Measurements from ENCODE around the gene DNER. TPM values are rescaled to one million over a fixed set of nuclear protein-coding genes. Genes with fewer than 3 reads are reported as not detected.

DNER gene
- total and polyA plus RNA-seq, 2 donors (not counting 3 experiments of a cell fraction or from before 2014, with no cell fraction given): 0.01 TPM; not detected in 1

GRCh38 chr2:229410264-229410663 lies 304.1 kb downstream of the DNER start:
- TF ChIP-seq POLR2A (IDR thresholded peaks at IDR 0.05; ENCODE audit: low read depth, low read length): no peak
- TF ChIP-seq FOS (IDR thresholded peaks at IDR 0.05; ENCODE audit: borderline replicate concordance, insufficient read depth, low read length): no peak
- no peak for TF ChIP-seq POLR2AphosphoS5 (IDR thresholded peaks at IDR 0.05; ENCODE audit: insufficient read depth, low read depth, low read length)
- no peak for TF ChIP-seq GATA2 (IDR thresholded peaks at IDR 0.05; ENCODE audit: insufficient read depth, insufficient read length, low read depth, low read length)
- TF ChIP-seq, protein P1, sequence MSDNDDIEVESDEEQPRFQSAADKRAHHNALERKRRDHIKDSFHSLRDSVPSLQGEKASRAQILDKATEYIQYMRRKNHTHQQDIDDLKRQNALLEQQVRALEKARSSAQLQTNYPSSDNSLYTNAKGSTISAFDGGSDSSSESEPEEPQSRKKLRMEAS (IDR thresholded peaks at IDR 0.05; ENCODE audit: insufficient read depth, insufficient read length): no peak
- no peak for TF ChIP-seq MYC (IDR thresholded peaks at IDR 0.05; ENCODE audit: low read depth, low read length)
- no peak for TF ChIP-seq EZH2 (IDR thresholded peaks at IDR 0.05; ENCODE audit: borderline replicate concordance, low read depth, low read length, severe bottlenecking)
- TF ChIP-seq, protein P2, sequence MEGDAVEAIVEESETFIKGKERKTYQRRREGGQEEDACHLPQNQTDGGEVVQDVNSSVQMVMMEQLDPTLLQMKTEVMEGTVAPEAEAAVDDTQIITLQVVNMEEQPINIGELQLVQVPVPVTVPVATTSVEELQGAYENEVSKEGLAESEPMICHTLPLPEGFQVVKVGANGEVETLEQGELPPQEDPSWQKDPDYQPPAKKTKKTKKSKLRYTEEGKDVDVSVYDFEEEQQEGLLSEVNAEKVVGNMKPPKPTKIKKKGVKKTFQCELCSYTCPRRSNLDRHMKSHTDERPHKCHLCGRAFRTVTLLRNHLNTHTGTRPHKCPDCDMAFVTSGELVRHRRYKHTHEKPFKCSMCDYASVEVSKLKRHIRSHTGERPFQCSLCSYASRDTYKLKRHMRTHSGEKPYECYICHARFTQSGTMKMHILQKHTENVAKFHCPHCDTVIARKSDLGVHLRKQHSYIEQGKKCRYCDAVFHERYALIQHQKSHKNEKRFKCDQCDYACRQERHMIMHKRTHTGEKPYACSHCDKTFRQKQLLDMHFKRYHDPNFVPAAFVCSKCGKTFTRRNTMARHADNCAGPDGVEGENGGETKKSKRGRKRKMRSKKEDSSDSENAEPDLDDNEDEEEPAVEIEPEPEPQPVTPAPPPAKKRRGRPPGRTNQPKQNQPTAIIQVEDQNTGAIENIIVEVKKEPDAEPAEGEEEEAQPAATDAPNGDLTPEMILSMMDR (IDR thresholded peaks at IDR 0.05; ENCODE audit: extremely low read depth in 1 of 2, insufficient read depth in 1 of 2, low read depth in 1 of 2, low read length in 2 of 2): no peak
- TF ChIP-seq JUN (IDR thresholded peaks at IDR 0.05; ENCODE audit: borderline replicate concordance, insufficient read depth, insufficient read length, low read depth): no peak
- H3K27ac ChIP-seq (ENCODE audit: insufficient read depth, low read depth, low read length): no peak overlapping the region
- H4K20me1 ChIP-seq (replicated peaks; ENCODE audit: control insufficient read depth, extremely low read depth, insufficient read depth, low read length): no peaks in the 10 kb centered on the region
- no peak overlapping the region for H2AFZ ChIP-seq (ENCODE audit: low read depth, low read length)
- no peak for FAIRE-seq
- no peak for DNase-seq (ENCODE audit: low read depth, low spot score)
- no peak overlapping the region for H3K4me2 ChIP-seq (ENCODE audit: insufficient read depth, low read length)
- no peaks in the 10 kb centered on the region for H3K9me3 ChIP-seq (replicated peaks; ENCODE audit: control insufficient read depth, insufficient read depth, low read length)
- no peak overlapping the region for H3K9ac ChIP-seq (replicated peaks; ENCODE audit: extremely low read depth, insufficient read depth, low read length)
- H3K36me3 ChIP-seq (ENCODE audit: control insufficient read depth in 2 of 2, extremely low read depth in 1 of 2, insufficient read depth in 2 of 2, low read length in 2 of 2): no peaks in the 10 kb centered on the region
- intact Hi-C loops (cut with micrococcal nuclease) (no loop called here), dilution Hi-C loops (cut with MboI; ENCODE audit: extremely low pct_ligation_motif_present, low sequenced_read_pairs) (no loop called here)
- H3K79me2 ChIP-seq (ENCODE audit: control insufficient read depth, insufficient read depth, low read length): no peaks in the 10 kb centered on the region
- POLR2A ChIA-PET: no interaction called here
- H3K9me1 ChIP-seq (replicated peaks; ENCODE audit: control insufficient read depth, extremely low read depth, insufficient read depth, low read length): no peaks in the 10 kb centered on the region
- CTCF ChIA-PET: interaction anchor here (1.0 kb wide), 1 partner anchor 21 kb away, joined by 3 read pairs; no protein-coding TSS in a partner anchor
- no peaks in the 10 kb centered on the region for H3K27me3 ChIP-seq (ENCODE audit: control insufficient read depth in 2 of 2, insufficient read depth in 2 of 2, low read length in 2 of 2)
- H3K4me3 ChIP-seq (replicated peaks in 1 of 3; ENCODE audit: insufficient read depth in 1 of 3, low read depth in 1 of 3, low read length in 3 of 3): no peak overlapping the region
- no TSS peak for BruUV-seq (replicated peaks)
- H3K4me1 ChIP-seq (ENCODE audit: control insufficient read depth, extremely low read depth, insufficient read depth, low read length): peaks cover 11% of the 10 kb centered on the region
